GM23338 (cell line): ENCODE measurements around the gene C12orf42. TPM values are rescaled to one million over a fixed set of nuclear protein-coding genes. Genes with fewer than 3 reads are reported as not detected.

Experiments used
- ATAC-seq: fragments of 200-7000 bp; cut with Tn5 transposase; 3 replicates; pipeline ENCODE4 v1.9.1; 2020
- DNase-seq: peaks from one replicate; pipeline ENCODE4 v3.0.0-alpha.2; 2015; ENCODE audit warnings: low spot score
- H2AFZ ChIP-seq: fragments of 200-600 bp; sonication (generic); 2 replicates; pipeline ENCODE4 v1.8.0; 2016; ENCODE audit warnings: antibody characterized with exemption, mild to moderate bottlenecking, moderate library complexity
- H3F3A ChIP-seq: fragments of 200-600 bp; sonication (generic); replicated peaks from 2 replicates; pipeline ENCODE4 v1.8.0; 2017; ENCODE audit warnings: antibody characterized with exemption, mixed run types, low read depth
- H3K27ac ChIP-seq: fragments of 200-600 bp; sonication (generic); 2 replicates; pipeline ENCODE4 v1.6.1; 2016; ENCODE audit warnings: low read depth
- H3K27me3 ChIP-seq: fragments of 200-600 bp; sonication (generic); 2 replicates; pipeline ENCODE4 v1.8.0; 2016; ENCODE audit warnings: mild to moderate bottlenecking, mixed run types, moderate library complexity; ENCODE audit not compliant: insufficient read depth
- H3K36me3 ChIP-seq: fragments of 200-600 bp; sonication (generic); 2 replicates; pipeline ENCODE4 v1.8.0; 2016; ENCODE audit warnings: mild to moderate bottlenecking; ENCODE audit not compliant: insufficient read depth
- H3K4me1 ChIP-seq: fragments of 200-600 bp; sonication (generic); 2 replicates; pipeline ENCODE4 v1.8.0; 2016; ENCODE audit warnings: mild to moderate bottlenecking, moderate library complexity; ENCODE audit not compliant: insufficient read depth
- H3K4me2 ChIP-seq: fragments of 200-600 bp; sonication (generic); 2 replicates; pipeline ENCODE4 v1.7.1; 2017; ENCODE audit warnings: mixed run types
- H3K4me3 ChIP-seq: fragments of 200-600 bp; sonication (generic); 2 replicates; pipeline ENCODE4 v1.6.1; 2016; ENCODE audit warnings: mixed run types
- H3K79me2 ChIP-seq: fragments of 200-600 bp; sonication (generic); replicated peaks from 2 replicates; pipeline ENCODE4 v1.8.0; 2017; ENCODE audit warnings: mild to moderate bottlenecking; ENCODE audit not compliant: insufficient read depth
- H3K9me2 ChIP-seq: fragments of 200-600 bp; sonication (generic); 2 replicates; pipeline ENCODE4 v1.8.0; 2017; ENCODE audit not compliant: insufficient read depth
- H4K20me1 ChIP-seq: fragments of 200-600 bp; sonication (generic); replicated peaks from 2 replicates; pipeline ENCODE4 v1.8.0; 2017; ENCODE audit warnings: mild to moderate bottlenecking; ENCODE audit not compliant: insufficient read depth
- H3K27ac Mint-ChIP-seq: 2 replicates; pipeline ENCODE4 v1.8.0; 2020; ENCODE audit warnings: inconsistent platforms, mild to moderate bottlenecking, moderate library complexity, mixed read lengths
- H3K27me3 Mint-ChIP-seq: 3 replicates; pipeline ENCODE4 v1.8.0; 2022; ENCODE audit warnings: low read depth, mild to moderate bottlenecking, moderate library complexity, mixed read lengths, inconsistent platforms; ENCODE audit not compliant: insufficient read depth, poor library complexity
- H3K36me3 Mint-ChIP-seq: 3 replicates; pipeline ENCODE4 v1.8.0; 2021; ENCODE audit warnings: low read depth, mild to moderate bottlenecking, inconsistent platforms, moderate library complexity, mixed read lengths
- H3K4me1 Mint-ChIP-seq: 3 replicates; pipeline ENCODE4 v1.8.0; 2020; ENCODE audit warnings: mild to moderate bottlenecking, inconsistent platforms, mixed read lengths
- H3K4me3 Mint-ChIP-seq: 3 replicates; pipeline ENCODE4 v1.8.0; 2021; ENCODE audit warnings: moderate library complexity, mild to moderate bottlenecking, inconsistent platforms, mixed read lengths
- H3K9me3 Mint-ChIP-seq: 3 replicates; pipeline ENCODE4 v1.8.0; 2020; ENCODE audit warnings: moderate library complexity, mild to moderate bottlenecking, inconsistent platforms, mixed read lengths
- CREB1 ChIP-seq: fragments of 250-450 bp; sonication (Bioruptor Pico); IDR thresholded peaks from 2 replicates; pipeline ENCODE4 v1.5.0; 2020; ENCODE audit warnings: low read depth, mild to moderate bottlenecking, moderate library complexity
- ETS1 ChIP-seq: IDR thresholded peaks from 2 replicates; pipeline ENCODE4 v1.6.1; 2016; ENCODE audit warnings: antibody characterized with exemption
- EZH2 ChIP-seq: fragments of 200-600 bp; sonication (generic); IDR thresholded peaks from one replicate; pipeline ENCODE4 v1.8.0; 2017; ENCODE audit warnings: antibody characterized with exemption, mild to moderate bottlenecking, low read depth; ENCODE audit not compliant: unreplicated experiment
- EZH2phosphoT487 ChIP-seq: fragments of 200-600 bp; sonication (generic); IDR thresholded peaks from one replicate; pipeline ENCODE4 v1.8.1; 2018; ENCODE audit warnings: antibody characterized with exemption; ENCODE audit not compliant: unreplicated experiment
- NANOG ChIP-seq: IDR thresholded peaks from 2 replicates; pipeline ENCODE4 v1.6.1; 2016; ENCODE audit warnings: antibody characterized with exemption, borderline replicate concordance
- POLR2AphosphoS5 ChIP-seq: IDR thresholded peaks from 2 replicates; pipeline ENCODE4 v1.6.1; 2016; ENCODE audit warnings: antibody characterized with exemption, low read depth
- REST ChIP-seq: IDR thresholded peaks from one replicate; pipeline ENCODE4 v1.6.1; 2018; ENCODE audit warnings: antibody characterized with exemption; ENCODE audit not compliant: unreplicated experiment
- STAT1 ChIP-seq: IDR thresholded peaks from one replicate; pipeline ENCODE4 v1.6.1; 2016; ENCODE audit warnings: antibody characterized with exemption; ENCODE audit not compliant: unreplicated experiment
- ZNF331 ChIP-seq: fragments of 250-450 bp; sonication (Bioruptor Pico); IDR thresholded peaks from 2 replicates; pipeline ENCODE4 v1.5.0; 2020; ENCODE audit warnings: low read depth, mild to moderate bottlenecking, moderate library complexity
- polyA plus RNA-seq: library from polyadenylated mRNA; unstranded; fragments of >200 nt; fragmentation: Nextera tagmentation; extraction: Ambion mirVana; gene quantifications from 2 replicates; pipeline ENCODE4 v1.2.1, GENCODE V29; 2016
- total RNA-seq: library from RNA; depleted of rRNA; stranded (reverse); fragments of >200 nt; shearing (Covaris generic); gene quantifications from 2 replicates; pipeline ENCODE4 v1.2.3, GENCODE V29; 2014
- TF ChIP-seq, protein P1 (sequence below), 2 experiments: fragments of 200-600 bp in 1 of 2; sonication (generic) in 1 of 2; conservative IDR thresholded peaks; 2 replicates each; pipeline versions ENCODE4 v1.5.1 to v1.6.1; 2016 to 2017; ENCODE audit warnings: antibody characterized with exemption in 2 of 2, low read depth in 2 of 2, mild to moderate bottlenecking in 2 of 2, moderate library complexity in 1 of 2

Gene C12orf42
- total and polyA plus RNA-seq, 2 experiments from 2014 or later, result 0.45 TPM; not detected in 1

- Histone ChIP-seq H3K79me2 (no peaks in the 10 kb centered on the region), H2AFZ (no peak overlapping the region), H3K36me3 (no peaks in the 10 kb centered on the region), H4K20me1 (no peaks in the 10 kb centered on the region; the same call in 1 of the 2 replicates), H3K4me2 (no peak overlapping the region), H3K4me1 (no peaks in the 10 kb centered on the region), H3K27ac (no peak overlapping the region), H3K9me2 (peaks cover 6% of the 10 kb centered on the region; the same call in 1 of the 2 replicates), H3F3A (no peaks in the 10 kb centered on the region), H3K4me3 (no peak overlapping the region), H3K27me3 (no peaks in the 10 kb centered on the region)
- Mint-ChIP-seq H3K4me3 (no peak overlapping the region), H3K9me3 (0 out of 3 replicates have a peak, but pooled peaks cover 2% of the 10 kb centered on the region), H3K27me3 (peaks cover 8% of the 10 kb centered on the region), H3K36me3 (no peaks in the 10 kb centered on the region), H3K27ac (no peak overlapping the region), H3K4me1 (no peaks in the 10 kb centered on the region)
- ATAC-seq (no peak), DNase-seq (no peak)
- TF ChIP-seq ETS1 (no peak), POLR2AphosphoS5 (no peak), NANOG (no peak), EZH2 (no peak), STAT1 (no peak), EZH2phosphoT487 (no peak), ZNF331 (no peak)
- TF ChIP-seq, protein P1, sequence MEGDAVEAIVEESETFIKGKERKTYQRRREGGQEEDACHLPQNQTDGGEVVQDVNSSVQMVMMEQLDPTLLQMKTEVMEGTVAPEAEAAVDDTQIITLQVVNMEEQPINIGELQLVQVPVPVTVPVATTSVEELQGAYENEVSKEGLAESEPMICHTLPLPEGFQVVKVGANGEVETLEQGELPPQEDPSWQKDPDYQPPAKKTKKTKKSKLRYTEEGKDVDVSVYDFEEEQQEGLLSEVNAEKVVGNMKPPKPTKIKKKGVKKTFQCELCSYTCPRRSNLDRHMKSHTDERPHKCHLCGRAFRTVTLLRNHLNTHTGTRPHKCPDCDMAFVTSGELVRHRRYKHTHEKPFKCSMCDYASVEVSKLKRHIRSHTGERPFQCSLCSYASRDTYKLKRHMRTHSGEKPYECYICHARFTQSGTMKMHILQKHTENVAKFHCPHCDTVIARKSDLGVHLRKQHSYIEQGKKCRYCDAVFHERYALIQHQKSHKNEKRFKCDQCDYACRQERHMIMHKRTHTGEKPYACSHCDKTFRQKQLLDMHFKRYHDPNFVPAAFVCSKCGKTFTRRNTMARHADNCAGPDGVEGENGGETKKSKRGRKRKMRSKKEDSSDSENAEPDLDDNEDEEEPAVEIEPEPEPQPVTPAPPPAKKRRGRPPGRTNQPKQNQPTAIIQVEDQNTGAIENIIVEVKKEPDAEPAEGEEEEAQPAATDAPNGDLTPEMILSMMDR (conservative IDR thresholded peaks at IDR 0.05; ENCODE audit: low read depth in 2 of 2), result no peak
These were observed 104.7 kb downstream of the C12orf42 start for GRCh38 chr12:103391103-103391502.

DNA sequence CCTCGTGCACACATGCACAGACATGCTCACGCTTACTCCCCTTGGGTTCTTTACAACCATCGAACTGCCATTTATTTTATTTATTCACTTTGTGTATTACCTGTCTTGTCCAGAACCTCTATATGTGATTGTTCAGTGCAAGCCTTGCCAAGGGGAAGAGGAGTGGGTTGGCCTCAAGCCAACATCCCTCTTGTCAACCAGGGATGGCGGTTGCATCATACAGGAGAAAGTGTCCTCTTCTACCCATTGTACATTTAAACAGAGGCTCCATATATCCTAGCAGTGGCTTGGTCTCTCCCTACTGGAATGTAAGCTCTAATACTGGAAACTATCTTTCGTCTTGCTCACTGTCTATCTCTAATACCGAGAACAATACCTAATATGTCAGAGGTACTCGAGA, 108.4 kb downstream of the C12orf42 start:
- peaks cover 6% of the 10 kb centered on the region; the same call in 1 of the 2 replicates for H3K9me2 ChIP-seq
- no peak overlapping the region for H2AFZ ChIP-seq
- H3K4me1 ChIP-seq, result no peaks in the 10 kb centered on the region
- H3K4me2 ChIP-seq, result no peak overlapping the region
- no peaks in the 10 kb centered on the region for H3K79me2 ChIP-seq
- H3K27ac ChIP-seq, result no peak overlapping the region
- H3K36me3 ChIP-seq, result no peaks in the 10 kb centered on the region
- Mint-ChIP-seq H3K27me3 (peaks cover 8% of the 10 kb centered on the region), H3K4me3 (no peak overlapping the region), H3K27ac (no peak overlapping the region), H3K4me1 (no peaks in the 10 kb centered on the region), H3K9me3 (0 out of 3 replicates have a peak, but pooled peaks cover 2% of the 10 kb centered on the region), H3K36me3 (no peaks in the 10 kb centered on the region)
- no peaks in the 10 kb centered on the region; the same call in none of the 2 replicates for H4K20me1 ChIP-seq
- ATAC-seq (no peak), DNase-seq (no peak)
- H3F3A ChIP-seq, result no peaks in the 10 kb centered on the region
- H3K4me3 ChIP-seq, result no peak overlapping the region
- H3K27me3 ChIP-seq, result no peaks in the 10 kb centered on the region
- TF ChIP-seq NANOG, result no peak
- TF ChIP-seq EZH2, result no peak
- TF ChIP-seq EZH2phosphoT487, result no peak
- TF ChIP-seq REST, result no peak
- TF ChIP-seq CREB1 (CRISPR knock-in tag), result no peak
